ENCODE results near the gene ADCY3. TPM values are rescaled to one million over a fixed set of nuclear protein-coding genes. Genes with fewer than 3 reads are reported as not detected.
A peak's percentile ranks its signal among the peaks of the same experiment; 100 is the strongest.

ADCY3 gene
- polyA plus RNA-seq, 3 donors: 2.5 to 9.3 (median 3.5) TPM

- DNase-seq: no peak
- Mint-ChIP-seq H3K4me3 (no peak overlapping the region), H3K9me3 (peaks cover 0 to 2% (median 0%) of the 10 kb centered on the region in 7 donors), H3K27ac (no peak overlapping the region), H3K27me3 (ENCODE audit: low read depth in 3 of 3) (peaks cover 0 to 1% (median 0%) of the 10 kb centered on the region in 3 donors), H3K4me1 (peaks cover 2% of the 10 kb centered on the region), H3K36me3 (peaks cover 17 to 35% of the 10 kb centered on the region in 2 donors)
- H3K9me3 ChIP-seq (replicated peaks in 1 of 2; ENCODE audit: control insufficient read depth in 1 of 2, insufficient read depth in 1 of 2, low read length in 2 of 2): no peaks in the 10 kb centered on the region
- intact Hi-C loops (cut with micrococcal nuclease): no loop called here
- no peak overlapping the region for H3K9ac ChIP-seq (ENCODE audit: insufficient read depth, low read length, poor library complexity, severe bottlenecking)
- no peaks in the 10 kb centered on the region for H3K79me2 ChIP-seq (ENCODE audit: insufficient read depth, low read length)
- H3K4me1 ChIP-seq (ENCODE audit: control insufficient read depth in 1 of 2, insufficient read depth in 2 of 2, low read length in 2 of 2): no peaks in the 10 kb centered on the region
- no peaks in the 10 kb centered on the region for H3K27me3 ChIP-seq (ENCODE audit: control insufficient read depth in 2 of 2, insufficient read depth in 2 of 2, low read length in 2 of 2)
- H3K36me3 ChIP-seq (replicated peaks in 1 of 2; ENCODE audit: control insufficient read depth in 1 of 2, insufficient read depth in 2 of 2, low read length in 2 of 2): peaks cover 10 to 16% of the 10 kb centered on the region in 2 donors
- no peak overlapping the region for H3K27ac ChIP-seq (ENCODE audit: low read depth in 1 of 2, low read length in 2 of 2)
- no peak overlapping the region for H3K4me2 ChIP-seq (replicated peaks; ENCODE audit: extremely low read depth, low read length, poor library complexity, severe bottlenecking)
- H4K20me1 ChIP-seq (ENCODE audit: insufficient read depth, low read length): no peaks in the 10 kb centered on the region
- H2AFZ ChIP-seq (ENCODE audit: insufficient read depth, low read depth, low read length, poor library complexity, severe bottlenecking): no peak overlapping the region
- WGBS (ENCODE audit: insufficient coverage): 95% methylated on average over 12 of the region's 14 CpGs
- TF ChIP-seq CTCF (IDR thresholded peaks at IDR 0.05): no peak
- no peak overlapping the region for H3K4me3 ChIP-seq (replicated peaks in 1 of 3; ENCODE audit: low read depth in 2 of 3, low read length in 3 of 3)
Observed at GRCh38 chr2:24832073-24832461, 88.0 kb downstream of the ADCY3 start.

- no peaks in the 10 kb centered on the region for H3K27me3 ChIP-seq (ENCODE audit: control insufficient read depth in 2 of 2, insufficient read depth in 2 of 2, low read length in 2 of 2)
- no peaks in the 10 kb centered on the region for H3K9me3 ChIP-seq (replicated peaks in 1 of 2; ENCODE audit: control insufficient read depth in 1 of 2, insufficient read depth in 1 of 2, low read length in 2 of 2)
- Mint-ChIP-seq H3K27me3 (ENCODE audit: low read depth in 3 of 3) (peaks cover 0 to 1% (median 0%) of the 10 kb centered on the region in 3 donors), H3K4me3 (no peak overlapping the region), H3K27ac (peak overlapping the region in 1 of 7 donors; percentile 33), H3K36me3 (peaks cover 13 to 31% of the 10 kb centered on the region in 2 donors), H3K9me3 (no peaks in the 10 kb centered on the region), H3K4me1 (peaks cover 2% of the 10 kb centered on the region)
- intact Hi-C loops (cut with micrococcal nuclease): no loop called here
- H3K9ac ChIP-seq (ENCODE audit: insufficient read depth, low read length, poor library complexity, severe bottlenecking): no peak overlapping the region
- no peak overlapping the region for H3K4me2 ChIP-seq (replicated peaks; ENCODE audit: extremely low read depth, low read length, poor library complexity, severe bottlenecking)
- TF ChIP-seq CTCF (IDR thresholded peaks at IDR 0.05): no peak
- no peaks in the 10 kb centered on the region for H3K4me1 ChIP-seq (ENCODE audit: control insufficient read depth in 1 of 2, insufficient read depth in 2 of 2, low read length in 2 of 2)
- H3K79me2 ChIP-seq (ENCODE audit: insufficient read depth, low read length): no peaks in the 10 kb centered on the region
- H3K4me3 ChIP-seq (replicated peaks in 1 of 3; ENCODE audit: low read depth in 2 of 3, low read length in 3 of 3): no peak overlapping the region
- no peaks in the 10 kb centered on the region for H4K20me1 ChIP-seq (ENCODE audit: insufficient read depth, low read length)
- DNase-seq: no peak
- H2AFZ ChIP-seq (ENCODE audit: insufficient read depth, low read depth, low read length, poor library complexity, severe bottlenecking): no peak overlapping the region
- 96% methylated on average over 3 of the region's 18 CpGs for WGBS (ENCODE audit: insufficient coverage)
- H3K27ac ChIP-seq (ENCODE audit: low read depth in 1 of 2, low read length in 2 of 2): no peak overlapping the region
- peaks cover 6 to 10% of the 10 kb centered on the region in 2 donors for H3K36me3 ChIP-seq (replicated peaks in 1 of 2; ENCODE audit: control insufficient read depth in 1 of 2, insufficient read depth in 2 of 2, low read length in 2 of 2)
Observed at GRCh38 chr2:24831221-24832072, 88.6 kb downstream of the ADCY3 start.
